CD4-positive, alpha-beta T cell treated with Interleukin-10 for 1 hour (primary cell): ENCODE measurements around the gene PRPS1.
"Not testable (repeated sequence)": the region's sequence is repeated elsewhere in the genome, so short reads cannot be mapped to it uniquely, and the experiment has no call there.

ENCODE experiments used
- DNase-seq: peaks from one replicate; pipeline ENCODE4 v3.0.0-alpha.2; 2020

Gene PRPS1

GRCh38 chrX:107630031-107630689 lies 1.9 kb downstream of the PRPS1 start:
- DNase-seq = no peak

- DNase-seq = no peak
Measured at GRCh38 chrX:107632346-107632745, 4.0 kb downstream of the PRPS1 start.

- no peak for DNase-seq
Measured at GRCh38 chrX:107646735-107647134, 18.4 kb downstream of the PRPS1 start.

GRCh38 chrX:107648332-107648731 lies 20.0 kb downstream of the PRPS1 start:
- DNase-seq = no peak

- no peak for DNase-seq
Measured at GRCh38 chrX:107654566-107654871, 26.2 kb downstream of the PRPS1 start.

GRCh38 chrX:107654872-107655761 lies 26.8 kb downstream of the PRPS1 start:
- peak; percentile 72 for DNase-seq

- DNase-seq = no peak
Measured at GRCh38 chrX:107656978-107657377, 28.7 kb downstream of the PRPS1 start.

GRCh38 chrX:107658660-107659059 lies 30.4 kb downstream of the PRPS1 start:
- DNase-seq = no peak

- no peak for DNase-seq
Measured at GRCh38 chrX:107659286-107659685, 31.0 kb downstream of the PRPS1 start.

GRCh38 chrX:107659768-107660167 lies 31.5 kb downstream of the PRPS1 start:
- peak; percentile 56 for DNase-seq

GRCh38 chrX:107662145-107662544 lies 33.8 kb downstream of the PRPS1 start:
- no peak for DNase-seq

GRCh38 chrX:107662824-107663223 lies 34.5 kb downstream of the PRPS1 start:
- DNase-seq = no peak

GRCh38 chrX:107666931-107667330 lies 38.6 kb downstream of the PRPS1 start:
- DNase-seq = no peak

- no peak for DNase-seq
Measured at GRCh38 chrX:107667426-107667825, 39.1 kb downstream of the PRPS1 start.

- DNase-seq = not testable (repeated sequence)
Measured at GRCh38 chrX:107668710-107669109, 40.4 kb downstream of the PRPS1 start.

- no peak for DNase-seq
Measured at GRCh38 chrX:107669261-107669660, 41.0 kb downstream of the PRPS1 start.

- no peak for DNase-seq
Measured at GRCh38 chrX:107669885-107670628, 41.7 kb downstream of the PRPS1 start.

- not testable (repeated sequence) for DNase-seq
Measured at GRCh38 chrX:107671256-107671655, 42.9 kb downstream of the PRPS1 start.

- peak; percentile 90 for DNase-seq
Measured at GRCh38 chrX:107672955-107673378, 44.7 kb downstream of the PRPS1 start.

- DNase-seq = no peak
Measured at GRCh38 chrX:107673431-107673830, 45.1 kb downstream of the PRPS1 start.

- DNase-seq = peak; percentile 95
Measured at GRCh38 chrX:107673933-107674479, 45.7 kb downstream of the PRPS1 start.

GRCh38 chrX:107674480-107675364 lies 46.4 kb downstream of the PRPS1 start:
- peak; percentile 78 for DNase-seq

- no peak for DNase-seq
Measured at GRCh38 chrX:107675365-107675654, 47.0 kb downstream of the PRPS1 start.
